Stomach (tissue), 4 donors: ENCODE data around the gene FAM171A1.

ENCODE experiments used
- EP300 ChIP-seq: sonication (generic); formaldehyde crosslinking; IDR thresholded peaks from one replicate; pipeline ENCODE4 v1.6.1; 2017; ENCODE audit warnings: antibody characterized with exemption
- TF ChIP-seq, protein P1 (sequence below), 7 experiments: fragments of 450-650 bp in 4 of 7; fragments of 200-600 bp in 3 of 7; sonication (generic) in 3 of 7; IDR thresholded peaks; one replicate each; pipeline ENCODE4 v1.5.1; 2016 to 2019; ENCODE audit warnings: antibody characterized with exemption in 7 of 7, control low read depth in 2 of 7, mild to moderate bottlenecking in 1 of 7

GRCh38 chr10:15352201-15352600, 18.9 kb downstream of the FAM171A1 start:
- TF ChIP-seq, protein P1, sequence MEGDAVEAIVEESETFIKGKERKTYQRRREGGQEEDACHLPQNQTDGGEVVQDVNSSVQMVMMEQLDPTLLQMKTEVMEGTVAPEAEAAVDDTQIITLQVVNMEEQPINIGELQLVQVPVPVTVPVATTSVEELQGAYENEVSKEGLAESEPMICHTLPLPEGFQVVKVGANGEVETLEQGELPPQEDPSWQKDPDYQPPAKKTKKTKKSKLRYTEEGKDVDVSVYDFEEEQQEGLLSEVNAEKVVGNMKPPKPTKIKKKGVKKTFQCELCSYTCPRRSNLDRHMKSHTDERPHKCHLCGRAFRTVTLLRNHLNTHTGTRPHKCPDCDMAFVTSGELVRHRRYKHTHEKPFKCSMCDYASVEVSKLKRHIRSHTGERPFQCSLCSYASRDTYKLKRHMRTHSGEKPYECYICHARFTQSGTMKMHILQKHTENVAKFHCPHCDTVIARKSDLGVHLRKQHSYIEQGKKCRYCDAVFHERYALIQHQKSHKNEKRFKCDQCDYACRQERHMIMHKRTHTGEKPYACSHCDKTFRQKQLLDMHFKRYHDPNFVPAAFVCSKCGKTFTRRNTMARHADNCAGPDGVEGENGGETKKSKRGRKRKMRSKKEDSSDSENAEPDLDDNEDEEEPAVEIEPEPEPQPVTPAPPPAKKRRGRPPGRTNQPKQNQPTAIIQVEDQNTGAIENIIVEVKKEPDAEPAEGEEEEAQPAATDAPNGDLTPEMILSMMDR (IDR thresholded peaks at IDR 0.05): no peak
- no peak for TF ChIP-seq EP300
